GM23338 (cell line): ENCODE results near the gene CYSLTR1. TPM values are rescaled to one million over a fixed set of nuclear protein-coding genes. Genes with fewer than 3 reads are reported as not detected.

ENCODE experiments used
- ATAC-seq: fragments of 200-7000 bp; cut with Tn5 transposase; 3 replicates; pipeline ENCODE4 v1.9.1; 2020
- DNase-seq: peaks from one replicate; pipeline ENCODE4 v3.0.0-alpha.2; 2015; ENCODE audit warnings: low spot score
- H2AFZ ChIP-seq: fragments of 200-600 bp; sonication (generic); 2 replicates; pipeline ENCODE4 v1.8.0; 2016; ENCODE audit warnings: antibody characterized with exemption, mild to moderate bottlenecking, moderate library complexity
- H3F3A ChIP-seq: fragments of 200-600 bp; sonication (generic); replicated peaks from 2 replicates; pipeline ENCODE4 v1.8.0; 2017; ENCODE audit warnings: antibody characterized with exemption, mixed run types, low read depth
- H3K27ac ChIP-seq: fragments of 200-600 bp; sonication (generic); 2 replicates; pipeline ENCODE4 v1.6.1; 2016; ENCODE audit warnings: low read depth
- H3K27me3 ChIP-seq: fragments of 200-600 bp; sonication (generic); 2 replicates; pipeline ENCODE4 v1.8.0; 2016; ENCODE audit warnings: mild to moderate bottlenecking, mixed run types, moderate library complexity; ENCODE audit not compliant: insufficient read depth
- H3K36me3 ChIP-seq: fragments of 200-600 bp; sonication (generic); 2 replicates; pipeline ENCODE4 v1.8.0; 2016; ENCODE audit warnings: mild to moderate bottlenecking; ENCODE audit not compliant: insufficient read depth
- H3K4me1 ChIP-seq: fragments of 200-600 bp; sonication (generic); 2 replicates; pipeline ENCODE4 v1.8.0; 2016; ENCODE audit warnings: mild to moderate bottlenecking, moderate library complexity; ENCODE audit not compliant: insufficient read depth
- H3K4me2 ChIP-seq: fragments of 200-600 bp; sonication (generic); 2 replicates; pipeline ENCODE4 v1.7.1; 2017; ENCODE audit warnings: mixed run types
- H3K4me3 ChIP-seq: fragments of 200-600 bp; sonication (generic); 2 replicates; pipeline ENCODE4 v1.6.1; 2016; ENCODE audit warnings: mixed run types
- H3K79me2 ChIP-seq: fragments of 200-600 bp; sonication (generic); replicated peaks from 2 replicates; pipeline ENCODE4 v1.8.0; 2017; ENCODE audit warnings: mild to moderate bottlenecking; ENCODE audit not compliant: insufficient read depth
- H3K9me2 ChIP-seq: fragments of 200-600 bp; sonication (generic); 2 replicates; pipeline ENCODE4 v1.8.0; 2017; ENCODE audit not compliant: insufficient read depth
- H4K20me1 ChIP-seq: fragments of 200-600 bp; sonication (generic); replicated peaks from 2 replicates; pipeline ENCODE4 v1.8.0; 2017; ENCODE audit warnings: mild to moderate bottlenecking; ENCODE audit not compliant: insufficient read depth
- H3K27ac Mint-ChIP-seq: 2 replicates; pipeline ENCODE4 v1.8.0; 2020; ENCODE audit warnings: inconsistent platforms, mild to moderate bottlenecking, moderate library complexity, mixed read lengths
- H3K27me3 Mint-ChIP-seq: 3 replicates; pipeline ENCODE4 v1.8.0; 2022; ENCODE audit warnings: low read depth, mild to moderate bottlenecking, moderate library complexity, mixed read lengths, inconsistent platforms; ENCODE audit not compliant: insufficient read depth, poor library complexity
- H3K36me3 Mint-ChIP-seq: 3 replicates; pipeline ENCODE4 v1.8.0; 2021; ENCODE audit warnings: low read depth, mild to moderate bottlenecking, inconsistent platforms, moderate library complexity, mixed read lengths
- H3K4me1 Mint-ChIP-seq: 3 replicates; pipeline ENCODE4 v1.8.0; 2020; ENCODE audit warnings: mild to moderate bottlenecking, inconsistent platforms, mixed read lengths
- H3K4me3 Mint-ChIP-seq: 3 replicates; pipeline ENCODE4 v1.8.0; 2021; ENCODE audit warnings: moderate library complexity, mild to moderate bottlenecking, inconsistent platforms, mixed read lengths
- H3K9me3 Mint-ChIP-seq: 3 replicates; pipeline ENCODE4 v1.8.0; 2020; ENCODE audit warnings: moderate library complexity, mild to moderate bottlenecking, inconsistent platforms, mixed read lengths
- CREB1 ChIP-seq: fragments of 250-450 bp; sonication (Bioruptor Pico); IDR thresholded peaks from 2 replicates; pipeline ENCODE4 v1.5.0; 2020; ENCODE audit warnings: low read depth, mild to moderate bottlenecking, moderate library complexity
- EZH2 ChIP-seq: fragments of 200-600 bp; sonication (generic); IDR thresholded peaks from one replicate; pipeline ENCODE4 v1.8.0; 2017; ENCODE audit warnings: antibody characterized with exemption, mild to moderate bottlenecking, low read depth; ENCODE audit not compliant: unreplicated experiment
- EZH2phosphoT487 ChIP-seq: fragments of 200-600 bp; sonication (generic); IDR thresholded peaks from one replicate; pipeline ENCODE4 v1.8.1; 2018; ENCODE audit warnings: antibody characterized with exemption; ENCODE audit not compliant: unreplicated experiment
- JUNB ChIP-seq: IDR thresholded peaks from one replicate; pipeline ENCODE4 v1.6.1; 2016; ENCODE audit warnings: antibody characterized with exemption; ENCODE audit not compliant: unreplicated experiment
- NANOG ChIP-seq: IDR thresholded peaks from 2 replicates; pipeline ENCODE4 v1.6.1; 2016; ENCODE audit warnings: antibody characterized with exemption, borderline replicate concordance
- POLR2AphosphoS5 ChIP-seq: IDR thresholded peaks from 2 replicates; pipeline ENCODE4 v1.6.1; 2016; ENCODE audit warnings: antibody characterized with exemption, low read depth
- STAT1 ChIP-seq: IDR thresholded peaks from one replicate; pipeline ENCODE4 v1.6.1; 2016; ENCODE audit warnings: antibody characterized with exemption; ENCODE audit not compliant: unreplicated experiment
- ZNF114 ChIP-seq: fragments of 250-450 bp; sonication (Bioruptor Pico); IDR thresholded peaks from 2 replicates; pipeline ENCODE4 v1.5.0; 2020; ENCODE audit warnings: mild to moderate bottlenecking, moderate library complexity
- ZNF331 ChIP-seq: fragments of 250-450 bp; sonication (Bioruptor Pico); IDR thresholded peaks from 2 replicates; pipeline ENCODE4 v1.5.0; 2020; ENCODE audit warnings: low read depth, mild to moderate bottlenecking, moderate library complexity
- polyA plus RNA-seq: library from polyadenylated mRNA; unstranded; fragments of >200 nt; fragmentation: Nextera tagmentation; extraction: Ambion mirVana; gene quantifications from 2 replicates; pipeline ENCODE4 v1.2.1, GENCODE V29; 2016
- total RNA-seq: library from RNA; depleted of rRNA; stranded (reverse); fragments of >200 nt; shearing (Covaris generic); gene quantifications from 2 replicates; pipeline ENCODE4 v1.2.3, GENCODE V29; 2014
- TF ChIP-seq, protein P1 (sequence below): fragments of 250-450 bp; sonication (Bioruptor Pico); IDR thresholded peaks from 2 replicates; pipeline ENCODE4 v1.5.0; 2020; ENCODE audit warnings: mild to moderate bottlenecking, moderate library complexity
- TF ChIP-seq, protein P2 (sequence below): IDR thresholded peaks from one replicate; pipeline ENCODE4 v1.6.1; 2018; ENCODE audit warnings: antibody characterized with exemption; ENCODE audit not compliant: unreplicated experiment
- TF ChIP-seq, protein P3 (sequence below): IDR thresholded peaks from 2 replicates; pipeline ENCODE4 v1.6.1; 2016; ENCODE audit warnings: antibody characterized with exemption
- TF ChIP-seq, protein P4 (sequence below), 2 experiments: fragments of 200-600 bp in 1 of 2; sonication (generic) in 1 of 2; conservative IDR thresholded peaks; 2 replicates each; pipeline versions ENCODE4 v1.5.1 to v1.6.1; 2016 to 2017; ENCODE audit warnings: antibody characterized with exemption in 2 of 2, low read depth in 2 of 2, mild to moderate bottlenecking in 2 of 2, moderate library complexity in 1 of 2

The CYSLTR1 gene
- total and polyA plus RNA-seq, 2 experiments from 2014 or later: not detected

DNA sequence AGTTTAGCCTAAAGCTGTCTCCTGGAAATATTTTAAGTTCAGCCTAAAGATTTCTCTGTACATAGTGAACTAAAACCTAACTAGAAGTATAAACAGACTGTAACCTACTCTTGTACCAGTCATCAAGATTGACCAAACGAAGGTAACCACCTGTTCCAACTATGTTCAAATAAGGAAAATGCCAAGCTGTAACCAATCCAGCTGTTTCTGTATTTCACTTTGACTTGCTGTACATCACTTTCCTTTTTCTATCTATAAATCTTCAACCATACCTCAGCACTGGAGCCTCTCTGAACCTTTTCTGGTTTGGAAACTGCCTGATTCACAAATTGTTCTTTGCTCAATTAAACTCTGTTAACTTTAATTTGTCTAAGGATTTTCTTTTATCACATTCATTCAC is 3.1 kb upstream of the CYSLTR1 start:
- no peaks in the 10 kb centered on the region for H3K79me2 ChIP-seq
- no peaks in the 10 kb centered on the region for H3K9me2 ChIP-seq
- no peak for ATAC-seq
- H3K36me3 ChIP-seq: no peaks in the 10 kb centered on the region
- no peaks in the 10 kb centered on the region for H3K27me3 ChIP-seq
- Mint-ChIP-seq H3K27ac (no peak overlapping the region), H3K4me1 (peaks cover 22% of the 10 kb centered on the region), H3K27me3 (peaks cover 1% of the 10 kb centered on the region), H3K9me3 (no peaks in the 10 kb centered on the region), H3K36me3 (no peaks in the 10 kb centered on the region), H3K4me3 (no peak overlapping the region)
- no peak overlapping the region for H2AFZ ChIP-seq
- H4K20me1 ChIP-seq: no peaks in the 10 kb centered on the region
- no peak overlapping the region for H3K4me3 ChIP-seq
- no peak for DNase-seq
- H3F3A ChIP-seq: no peaks in the 10 kb centered on the region
- TF ChIP-seq, protein P1, sequence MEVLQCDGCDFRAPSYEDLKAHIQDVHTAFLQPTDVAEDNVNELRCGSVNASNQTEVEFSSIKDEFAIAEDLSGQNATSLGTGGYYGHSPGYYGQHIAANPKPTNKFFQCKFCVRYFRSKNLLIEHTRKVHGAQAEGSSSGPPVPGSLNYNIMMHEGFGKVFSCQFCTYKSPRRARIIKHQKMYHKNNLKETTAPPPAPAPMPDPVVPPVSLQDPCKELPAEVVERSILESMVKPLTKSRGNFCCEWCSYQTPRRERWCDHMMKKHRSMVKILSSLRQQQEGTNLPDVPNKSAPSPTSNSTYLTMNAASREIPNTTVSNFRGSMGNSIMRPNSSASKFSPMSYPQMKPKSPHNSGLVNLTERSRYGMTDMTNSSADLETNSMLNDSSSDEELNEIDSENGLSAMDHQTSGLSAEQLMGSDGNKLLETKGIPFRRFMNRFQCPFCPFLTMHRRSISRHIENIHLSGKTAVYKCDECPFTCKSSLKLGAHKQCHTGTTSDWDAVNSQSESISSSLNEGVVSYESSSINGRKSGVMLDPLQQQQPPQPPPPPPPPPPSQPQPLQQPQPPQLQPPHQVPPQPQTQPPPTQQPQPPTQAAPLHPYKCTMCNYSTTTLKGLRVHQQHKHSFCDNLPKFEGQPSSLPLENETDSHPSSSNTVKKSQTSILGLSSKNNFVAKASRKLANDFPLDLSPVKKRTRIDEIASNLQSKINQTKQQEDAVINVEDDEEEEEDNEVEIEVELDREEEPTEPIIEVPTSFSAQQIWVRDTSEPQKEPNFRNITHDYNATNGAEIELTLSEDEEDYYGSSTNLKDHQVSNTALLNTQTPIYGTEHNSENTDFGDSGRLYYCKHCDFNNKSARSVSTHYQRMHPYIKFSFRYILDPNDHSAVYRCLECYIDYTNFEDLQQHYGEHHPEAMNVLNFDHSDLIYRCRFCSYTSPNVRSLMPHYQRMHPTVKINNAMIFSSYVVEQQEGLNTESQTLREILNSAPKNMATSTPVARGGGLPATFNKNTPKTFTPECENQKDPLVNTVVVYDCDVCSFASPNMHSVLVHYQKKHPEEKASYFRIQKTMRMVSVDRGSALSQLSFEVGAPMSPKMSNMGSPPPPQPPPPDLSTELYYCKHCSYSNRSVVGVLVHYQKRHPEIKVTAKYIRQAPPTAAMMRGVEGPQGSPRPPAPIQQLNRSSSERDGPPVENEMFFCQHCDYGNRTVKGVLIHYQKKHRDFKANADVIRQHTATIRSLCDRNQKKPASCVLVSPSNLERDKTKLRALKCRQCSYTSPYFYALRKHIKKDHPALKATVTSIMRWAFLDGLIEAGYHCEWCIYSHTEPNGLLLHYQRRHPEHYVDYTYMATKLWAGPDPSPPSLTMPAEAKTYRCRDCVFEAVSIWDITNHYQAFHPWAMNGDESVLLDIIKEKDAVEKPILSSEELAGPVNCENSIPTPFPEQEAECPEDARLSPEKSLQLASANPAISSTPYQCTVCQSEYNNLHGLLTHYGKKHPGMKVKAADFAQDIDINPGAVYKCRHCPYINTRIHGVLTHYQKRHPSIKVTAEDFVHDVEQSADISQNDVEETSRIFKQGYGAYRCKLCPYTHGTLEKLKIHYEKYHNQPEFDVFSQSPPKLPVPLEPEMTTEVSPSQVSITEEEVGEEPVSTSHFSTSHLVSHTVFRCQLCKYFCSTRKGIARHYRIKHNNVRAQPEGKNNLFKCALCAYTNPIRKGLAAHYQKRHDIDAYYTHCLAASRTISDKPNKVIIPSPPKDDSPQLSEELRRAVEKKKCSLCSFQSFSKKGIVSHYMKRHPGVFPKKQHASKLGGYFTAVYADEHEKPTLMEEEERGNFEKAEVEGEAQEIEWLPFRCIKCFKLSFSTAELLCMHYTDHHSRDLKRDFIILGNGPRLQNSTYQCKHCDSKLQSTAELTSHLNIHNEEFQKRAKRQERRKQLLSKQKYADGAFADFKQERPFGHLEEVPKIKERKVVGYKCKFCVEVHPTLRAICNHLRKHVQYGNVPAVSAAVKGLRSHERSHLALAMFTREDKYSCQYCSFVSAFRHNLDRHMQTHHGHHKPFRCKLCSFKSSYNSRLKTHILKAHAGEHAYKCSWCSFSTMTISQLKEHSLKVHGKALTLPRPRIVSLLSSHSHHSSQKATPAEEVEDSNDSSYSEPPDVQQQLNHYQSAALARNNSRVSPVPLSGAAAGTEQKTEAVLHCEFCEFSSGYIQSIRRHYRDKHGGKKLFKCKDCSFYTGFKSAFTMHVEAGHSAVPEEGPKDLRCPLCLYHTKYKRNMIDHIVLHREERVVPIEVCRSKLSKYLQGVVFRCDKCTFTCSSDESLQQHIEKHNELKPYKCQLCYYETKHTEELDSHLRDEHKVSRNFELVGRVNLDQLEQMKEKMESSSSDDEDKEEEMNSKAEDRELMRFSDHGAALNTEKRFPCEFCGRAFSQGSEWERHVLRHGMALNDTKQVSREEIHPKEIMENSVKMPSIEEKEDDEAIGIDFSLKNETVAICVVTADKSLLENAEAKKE: no peak
- no peak for TF ChIP-seq ZNF114 (CRISPR knock-in tag)
- TF ChIP-seq EZH2: no peak
- no peak for TF ChIP-seq CREB1 (CRISPR knock-in tag)
- no peak for TF ChIP-seq JUNB
- no peak for TF ChIP-seq NANOG
- TF ChIP-seq, protein P2, sequence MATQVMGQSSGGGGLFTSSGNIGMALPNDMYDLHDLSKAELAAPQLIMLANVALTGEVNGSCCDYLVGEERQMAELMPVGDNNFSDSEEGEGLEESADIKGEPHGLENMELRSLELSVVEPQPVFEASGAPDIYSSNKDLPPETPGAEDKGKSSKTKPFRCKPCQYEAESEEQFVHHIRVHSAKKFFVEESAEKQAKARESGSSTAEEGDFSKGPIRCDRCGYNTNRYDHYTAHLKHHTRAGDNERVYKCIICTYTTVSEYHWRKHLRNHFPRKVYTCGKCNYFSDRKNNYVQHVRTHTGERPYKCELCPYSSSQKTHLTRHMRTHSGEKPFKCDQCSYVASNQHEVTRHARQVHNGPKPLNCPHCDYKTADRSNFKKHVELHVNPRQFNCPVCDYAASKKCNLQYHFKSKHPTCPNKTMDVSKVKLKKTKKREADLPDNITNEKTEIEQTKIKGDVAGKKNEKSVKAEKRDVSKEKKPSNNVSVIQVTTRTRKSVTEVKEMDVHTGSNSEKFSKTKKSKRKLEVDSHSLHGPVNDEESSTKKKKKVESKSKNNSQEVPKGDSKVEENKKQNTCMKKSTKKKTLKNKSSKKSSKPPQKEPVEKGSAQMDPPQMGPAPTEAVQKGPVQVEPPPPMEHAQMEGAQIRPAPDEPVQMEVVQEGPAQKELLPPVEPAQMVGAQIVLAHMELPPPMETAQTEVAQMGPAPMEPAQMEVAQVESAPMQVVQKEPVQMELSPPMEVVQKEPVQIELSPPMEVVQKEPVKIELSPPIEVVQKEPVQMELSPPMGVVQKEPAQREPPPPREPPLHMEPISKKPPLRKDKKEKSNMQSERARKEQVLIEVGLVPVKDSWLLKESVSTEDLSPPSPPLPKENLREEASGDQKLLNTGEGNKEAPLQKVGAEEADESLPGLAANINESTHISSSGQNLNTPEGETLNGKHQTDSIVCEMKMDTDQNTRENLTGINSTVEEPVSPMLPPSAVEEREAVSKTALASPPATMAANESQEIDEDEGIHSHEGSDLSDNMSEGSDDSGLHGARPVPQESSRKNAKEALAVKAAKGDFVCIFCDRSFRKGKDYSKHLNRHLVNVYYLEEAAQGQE: no peak
- TF ChIP-seq, protein P3, sequence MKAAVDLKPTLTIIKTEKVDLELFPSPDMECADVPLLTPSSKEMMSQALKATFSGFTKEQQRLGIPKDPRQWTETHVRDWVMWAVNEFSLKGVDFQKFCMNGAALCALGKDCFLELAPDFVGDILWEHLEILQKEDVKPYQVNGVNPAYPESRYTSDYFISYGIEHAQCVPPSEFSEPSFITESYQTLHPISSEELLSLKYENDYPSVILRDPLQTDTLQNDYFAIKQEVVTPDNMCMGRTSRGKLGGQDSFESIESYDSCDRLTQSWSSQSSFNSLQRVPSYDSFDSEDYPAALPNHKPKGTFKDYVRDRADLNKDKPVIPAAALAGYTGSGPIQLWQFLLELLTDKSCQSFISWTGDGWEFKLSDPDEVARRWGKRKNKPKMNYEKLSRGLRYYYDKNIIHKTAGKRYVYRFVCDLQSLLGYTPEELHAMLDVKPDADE: no peak
- TF ChIP-seq POLR2AphosphoS5: no peak
- no peak for TF ChIP-seq ZNF331
- TF ChIP-seq, protein P4, sequence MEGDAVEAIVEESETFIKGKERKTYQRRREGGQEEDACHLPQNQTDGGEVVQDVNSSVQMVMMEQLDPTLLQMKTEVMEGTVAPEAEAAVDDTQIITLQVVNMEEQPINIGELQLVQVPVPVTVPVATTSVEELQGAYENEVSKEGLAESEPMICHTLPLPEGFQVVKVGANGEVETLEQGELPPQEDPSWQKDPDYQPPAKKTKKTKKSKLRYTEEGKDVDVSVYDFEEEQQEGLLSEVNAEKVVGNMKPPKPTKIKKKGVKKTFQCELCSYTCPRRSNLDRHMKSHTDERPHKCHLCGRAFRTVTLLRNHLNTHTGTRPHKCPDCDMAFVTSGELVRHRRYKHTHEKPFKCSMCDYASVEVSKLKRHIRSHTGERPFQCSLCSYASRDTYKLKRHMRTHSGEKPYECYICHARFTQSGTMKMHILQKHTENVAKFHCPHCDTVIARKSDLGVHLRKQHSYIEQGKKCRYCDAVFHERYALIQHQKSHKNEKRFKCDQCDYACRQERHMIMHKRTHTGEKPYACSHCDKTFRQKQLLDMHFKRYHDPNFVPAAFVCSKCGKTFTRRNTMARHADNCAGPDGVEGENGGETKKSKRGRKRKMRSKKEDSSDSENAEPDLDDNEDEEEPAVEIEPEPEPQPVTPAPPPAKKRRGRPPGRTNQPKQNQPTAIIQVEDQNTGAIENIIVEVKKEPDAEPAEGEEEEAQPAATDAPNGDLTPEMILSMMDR (conservative IDR thresholded peaks at IDR 0.05; ENCODE audit: low read depth in 2 of 2): no peak
- no peak for TF ChIP-seq EZH2phosphoT487
- no peak for TF ChIP-seq STAT1
- no peak overlapping the region for H3K4me2 ChIP-seq
- H3K27ac ChIP-seq: no peak overlapping the region
- peaks cover 12% of the 10 kb centered on the region; the same call in 1 of the 2 replicates for H3K4me1 ChIP-seq
